Measurements from ENCODE around the gene AFF3. TPM values are rescaled to one million over a fixed set of nuclear protein-coding genes. Genes with fewer than 3 reads are reported as not detected.

The AFF3 gene
- total RNA-seq, 1 experiment from 2014 or later = not detected

DNA sequence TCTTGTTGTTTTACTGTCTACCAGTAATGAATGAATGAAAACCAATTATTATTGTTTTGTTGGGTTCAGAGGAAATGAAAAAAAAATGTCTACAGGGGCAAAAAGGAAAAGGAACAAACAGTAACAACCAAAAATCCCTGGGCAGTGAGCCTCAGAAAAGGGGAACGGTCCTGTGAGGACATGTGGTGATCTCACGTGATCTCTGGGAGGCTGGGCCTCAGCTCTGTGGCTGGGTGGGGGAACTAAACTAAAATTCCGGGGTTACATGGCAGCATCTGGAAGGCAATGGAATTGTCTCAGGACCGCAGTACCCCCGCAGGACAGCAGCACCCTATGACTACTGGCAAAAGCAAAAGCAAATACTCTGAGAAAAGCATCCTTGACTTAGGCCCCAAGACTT, 80.1 kb downstream of the AFF3 start:
- intact Hi-C loops (cut with micrococcal nuclease; ENCODE audit: unreplicated experiment) = no loop called here
- no peaks in the 10 kb centered on the region for H3F3A ChIP-seq (ENCODE audit: insufficient read depth, low read depth)
- no peaks in the 10 kb centered on the region for H3K4me1 ChIP-seq (replicated peaks; ENCODE audit: insufficient read depth)
- H4K20me1 ChIP-seq (ENCODE audit: insufficient read depth) = no peaks in the 10 kb centered on the region
- no peak overlapping the region for H3K4me2 ChIP-seq
- H3K9me3 ChIP-seq (ENCODE audit: insufficient read depth, low read depth) = no peaks in the 10 kb centered on the region
- CTCF ChIA-PET = no interaction called here
- no TSS peak for BruUV-seq (replicated peaks)
- H3K36me3 ChIP-seq (ENCODE audit: low read depth) = no peaks in the 10 kb centered on the region
- POLR2A ChIA-PET (ENCODE audit: unreplicated experiment) = no interaction called here
- H3K27me3 ChIP-seq (ENCODE audit: insufficient read depth, low read depth) = peaks cover 55% of the 10 kb centered on the region
- H3K27ac ChIP-seq = no peak overlapping the region
- no peak for DNase-seq
- no peaks in the 10 kb centered on the region for H3K9me2 ChIP-seq (ENCODE audit: insufficient read depth)
- H2AFZ ChIP-seq = no peak overlapping the region
- H3K79me2 ChIP-seq (ENCODE audit: low read depth) = no peaks in the 10 kb centered on the region
- TF ChIP-seq, protein P1, sequence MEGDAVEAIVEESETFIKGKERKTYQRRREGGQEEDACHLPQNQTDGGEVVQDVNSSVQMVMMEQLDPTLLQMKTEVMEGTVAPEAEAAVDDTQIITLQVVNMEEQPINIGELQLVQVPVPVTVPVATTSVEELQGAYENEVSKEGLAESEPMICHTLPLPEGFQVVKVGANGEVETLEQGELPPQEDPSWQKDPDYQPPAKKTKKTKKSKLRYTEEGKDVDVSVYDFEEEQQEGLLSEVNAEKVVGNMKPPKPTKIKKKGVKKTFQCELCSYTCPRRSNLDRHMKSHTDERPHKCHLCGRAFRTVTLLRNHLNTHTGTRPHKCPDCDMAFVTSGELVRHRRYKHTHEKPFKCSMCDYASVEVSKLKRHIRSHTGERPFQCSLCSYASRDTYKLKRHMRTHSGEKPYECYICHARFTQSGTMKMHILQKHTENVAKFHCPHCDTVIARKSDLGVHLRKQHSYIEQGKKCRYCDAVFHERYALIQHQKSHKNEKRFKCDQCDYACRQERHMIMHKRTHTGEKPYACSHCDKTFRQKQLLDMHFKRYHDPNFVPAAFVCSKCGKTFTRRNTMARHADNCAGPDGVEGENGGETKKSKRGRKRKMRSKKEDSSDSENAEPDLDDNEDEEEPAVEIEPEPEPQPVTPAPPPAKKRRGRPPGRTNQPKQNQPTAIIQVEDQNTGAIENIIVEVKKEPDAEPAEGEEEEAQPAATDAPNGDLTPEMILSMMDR (conservative IDR thresholded peaks at IDR 0.05) = no peak
- TF ChIP-seq EZH2 (IDR thresholded peaks at IDR 0.05; ENCODE audit: low read depth) = no peak
- no peak overlapping the region for H3K4me3 ChIP-seq

DNA sequence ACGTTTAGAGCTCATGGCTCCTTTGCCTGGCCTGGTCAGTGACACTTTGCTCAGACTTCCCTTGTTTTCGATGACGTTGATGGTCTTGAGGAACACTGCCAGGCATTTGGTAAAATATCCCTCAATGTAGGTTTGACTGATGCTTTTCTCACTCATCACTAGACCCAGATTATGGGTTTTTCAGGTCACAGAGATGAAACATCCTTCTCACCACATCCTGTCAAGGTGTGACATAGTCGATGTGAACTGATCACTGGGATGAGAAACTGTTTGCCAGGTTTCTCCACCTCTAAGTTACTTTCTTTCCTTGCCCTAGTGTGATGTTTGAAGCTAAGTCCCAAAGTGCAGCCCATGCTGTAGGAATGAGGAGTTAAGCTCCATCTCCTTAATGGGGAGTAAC, 81.5 kb downstream of the AFF3 start:
- no TSS peak for BruUV-seq (replicated peaks)
- H3K4me2 ChIP-seq = no peak overlapping the region
- no peaks in the 10 kb centered on the region for H3K9me2 ChIP-seq (ENCODE audit: insufficient read depth)
- peaks cover 45% of the 10 kb centered on the region for H3K27me3 ChIP-seq (ENCODE audit: insufficient read depth, low read depth)
- intact Hi-C loops (cut with micrococcal nuclease; ENCODE audit: unreplicated experiment) = no loop called here
- ChIA-PET POLR2A (ENCODE audit: unreplicated experiment) (no interaction called here), CTCF (no interaction called here)
- H2AFZ ChIP-seq = no peak overlapping the region
- H3K27ac ChIP-seq = no peak overlapping the region
- no peaks in the 10 kb centered on the region for H4K20me1 ChIP-seq (ENCODE audit: insufficient read depth)
- H3F3A ChIP-seq (ENCODE audit: insufficient read depth, low read depth) = no peaks in the 10 kb centered on the region
- no peak for TF ChIP-seq EZH2 (IDR thresholded peaks at IDR 0.05; ENCODE audit: low read depth)
- TF ChIP-seq, protein P1 (conservative IDR thresholded peaks at IDR 0.05) = no peak
- H3K4me3 ChIP-seq = no peak overlapping the region
- DNase-seq = no peak
- H3K4me1 ChIP-seq (replicated peaks; ENCODE audit: insufficient read depth) = no peaks in the 10 kb centered on the region
- no peaks in the 10 kb centered on the region for H3K9me3 ChIP-seq (ENCODE audit: insufficient read depth, low read depth)
- H3K36me3 ChIP-seq (ENCODE audit: low read depth) = no peaks in the 10 kb centered on the region
- no peaks in the 10 kb centered on the region for H3K79me2 ChIP-seq (ENCODE audit: low read depth)

DNA sequence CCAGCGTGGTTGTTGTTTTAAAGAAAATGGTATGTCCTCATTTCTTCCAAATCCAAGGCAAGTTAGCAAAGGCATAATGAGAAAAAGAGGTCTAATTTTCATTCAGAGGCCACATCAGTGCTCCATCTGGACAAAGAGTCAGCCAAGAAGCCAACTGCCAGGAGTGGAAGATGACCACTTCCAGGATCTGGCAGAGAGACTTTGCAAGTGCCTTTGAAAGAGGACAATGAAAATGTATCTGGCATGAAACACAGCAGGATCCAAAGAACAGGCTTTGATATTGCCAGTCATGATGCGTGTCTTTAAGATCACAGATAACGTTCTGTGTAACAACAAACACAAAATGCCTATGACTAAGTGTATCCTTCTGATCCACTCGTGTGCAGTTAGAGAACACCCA, 82.8 kb downstream of the AFF3 start:
- Histone ChIP-seq H3F3A (ENCODE audit: insufficient read depth, low read depth) (no peaks in the 10 kb centered on the region), H2AFZ (0 out of 2 replicates have a peak overlapping the region, but pooled peaks have one; percentile 10), H3K36me3 (ENCODE audit: low read depth) (no peaks in the 10 kb centered on the region), H4K20me1 (ENCODE audit: insufficient read depth) (no peaks in the 10 kb centered on the region), H3K4me2 (no peak overlapping the region), H3K27ac (no peak overlapping the region), H3K27me3 (ENCODE audit: insufficient read depth, low read depth) (peaks cover 33% of the 10 kb centered on the region), H3K9me2 (ENCODE audit: insufficient read depth) (no peaks in the 10 kb centered on the region), H3K9me3 (ENCODE audit: insufficient read depth, low read depth) (no peaks in the 10 kb centered on the region), H3K4me1 (replicated peaks; ENCODE audit: insufficient read depth) (no peaks in the 10 kb centered on the region), H3K79me2 (ENCODE audit: low read depth) (no peaks in the 10 kb centered on the region), H3K4me3 (no peak overlapping the region)
- CTCF ChIA-PET = no interaction called here
- TF ChIP-seq, protein P1 (conservative IDR thresholded peaks at IDR 0.05) = no peak
- TF ChIP-seq EZH2 (IDR thresholded peaks at IDR 0.05; ENCODE audit: low read depth) = no peak
- no TSS peak for BruUV-seq (replicated peaks)
- no peak for DNase-seq
- intact Hi-C loops (cut with micrococcal nuclease; ENCODE audit: unreplicated experiment) = no loop called here
- POLR2A ChIA-PET (ENCODE audit: unreplicated experiment) = interaction anchor here (0.6 kb wide), 1 partner anchor 11 kb away, joined by 3 read pairs; no protein-coding TSS in a partner anchor

Data from PC-9 (cell line).